Measurements from ENCODE around the gene MAPK8.

DNA sequence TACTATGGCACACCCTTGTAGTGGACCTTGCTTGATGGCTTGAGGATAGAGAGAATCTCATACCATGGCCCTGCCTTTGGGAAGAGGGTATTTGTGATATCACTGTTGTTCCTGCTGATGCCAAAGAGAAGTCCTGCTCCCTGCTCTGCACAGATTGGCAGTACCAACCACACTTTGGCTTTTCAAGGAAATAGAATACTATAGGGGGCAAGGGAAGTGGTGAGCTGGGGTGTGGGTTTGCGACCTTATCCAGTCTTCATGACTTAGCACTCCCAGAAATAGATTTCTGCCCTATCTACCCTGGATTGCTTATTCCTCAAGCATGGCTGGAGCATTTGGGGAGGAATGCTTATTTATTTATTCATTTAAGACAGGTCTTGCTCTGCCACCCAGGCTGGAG, 6.8 kb upstream of the MAPK8 start:
- TF ChIP-seq, protein P1, sequence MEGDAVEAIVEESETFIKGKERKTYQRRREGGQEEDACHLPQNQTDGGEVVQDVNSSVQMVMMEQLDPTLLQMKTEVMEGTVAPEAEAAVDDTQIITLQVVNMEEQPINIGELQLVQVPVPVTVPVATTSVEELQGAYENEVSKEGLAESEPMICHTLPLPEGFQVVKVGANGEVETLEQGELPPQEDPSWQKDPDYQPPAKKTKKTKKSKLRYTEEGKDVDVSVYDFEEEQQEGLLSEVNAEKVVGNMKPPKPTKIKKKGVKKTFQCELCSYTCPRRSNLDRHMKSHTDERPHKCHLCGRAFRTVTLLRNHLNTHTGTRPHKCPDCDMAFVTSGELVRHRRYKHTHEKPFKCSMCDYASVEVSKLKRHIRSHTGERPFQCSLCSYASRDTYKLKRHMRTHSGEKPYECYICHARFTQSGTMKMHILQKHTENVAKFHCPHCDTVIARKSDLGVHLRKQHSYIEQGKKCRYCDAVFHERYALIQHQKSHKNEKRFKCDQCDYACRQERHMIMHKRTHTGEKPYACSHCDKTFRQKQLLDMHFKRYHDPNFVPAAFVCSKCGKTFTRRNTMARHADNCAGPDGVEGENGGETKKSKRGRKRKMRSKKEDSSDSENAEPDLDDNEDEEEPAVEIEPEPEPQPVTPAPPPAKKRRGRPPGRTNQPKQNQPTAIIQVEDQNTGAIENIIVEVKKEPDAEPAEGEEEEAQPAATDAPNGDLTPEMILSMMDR (conservative IDR thresholded peaks at IDR 0.05; ENCODE audit: low read depth, low read length): no peak
- no peak for TF ChIP-seq POLR2A (IDR thresholded peaks at IDR 0.05; ENCODE audit: low read depth, low read length)
- no peak for TF ChIP-seq CHD1 (IDR thresholded peaks at IDR 0.05; ENCODE audit: low read depth, low read length)
- TF ChIP-seq MAZ (IDR thresholded peaks at IDR 0.05; ENCODE audit: borderline replicate concordance, low read depth, low read length): no peak
- TF ChIP-seq BHLHE40 (IDR thresholded peaks at IDR 0.05; ENCODE audit: low read depth, low read length): no peak
- TF ChIP-seq RAD21 (IDR thresholded peaks at IDR 0.05; ENCODE audit: low read length): no peak

Data from IMR-90 (cell line).